Lower leg skin (tissue), 3 donors: Measurements from ENCODE around the gene NOLC1.

Source experiments
- POLR2A ChIP-seq, 2 donors: fragments of 450-650 bp; IDR thresholded peaks; one replicate each; pipeline ENCODE4 v1.6.1; 2016 to 2017; ENCODE audit warnings: antibody characterized with exemption in 2 of 2, mild to moderate bottlenecking in 1 of 2, moderate library complexity in 1 of 2
- TF ChIP-seq, protein P1 (sequence below), 3 donors: fragments of 450-650 bp; IDR thresholded peaks; one replicate each; pipeline ENCODE4 v1.5.1; 2016; ENCODE audit warnings: antibody characterized with exemption in 3 of 3, mild to moderate bottlenecking in 3 of 3, moderate library complexity in 2 of 3

DNA sequence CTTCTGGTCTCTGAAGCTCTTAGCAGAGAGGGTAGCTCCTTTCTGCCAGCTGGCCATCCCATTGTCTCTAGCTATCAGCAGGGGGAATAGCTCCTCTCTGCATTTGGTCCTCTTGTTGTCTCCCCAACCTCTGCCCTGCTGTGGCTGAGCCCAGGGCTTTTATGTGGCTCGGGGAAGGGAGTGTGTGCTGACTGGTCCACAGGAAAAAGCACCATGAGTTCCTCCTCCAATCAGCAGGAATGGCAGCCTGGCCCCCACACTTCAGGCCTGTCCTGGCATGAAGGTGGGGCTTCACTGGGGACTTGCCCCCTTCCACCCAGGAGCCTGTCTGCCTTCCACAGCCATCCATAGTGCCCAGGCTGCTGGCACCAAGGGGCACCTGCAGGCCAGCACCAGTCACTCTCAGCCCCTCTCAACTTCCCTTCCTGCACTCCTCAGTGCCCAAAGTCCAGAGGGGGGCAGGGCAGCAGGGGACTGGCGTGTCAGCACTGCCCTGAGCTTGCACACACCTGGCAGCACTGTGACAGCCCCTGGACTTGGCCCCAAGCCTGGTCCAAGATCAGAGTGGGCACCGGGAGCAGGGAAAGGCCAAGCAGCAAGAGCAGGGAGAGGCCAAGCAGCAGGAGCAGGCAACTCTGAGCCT lies 36.2 kb downstream of the NOLC1 start:
- no peak for TF ChIP-seq POLR2A (IDR thresholded peaks at IDR 0.05)
- TF ChIP-seq, protein P1, sequence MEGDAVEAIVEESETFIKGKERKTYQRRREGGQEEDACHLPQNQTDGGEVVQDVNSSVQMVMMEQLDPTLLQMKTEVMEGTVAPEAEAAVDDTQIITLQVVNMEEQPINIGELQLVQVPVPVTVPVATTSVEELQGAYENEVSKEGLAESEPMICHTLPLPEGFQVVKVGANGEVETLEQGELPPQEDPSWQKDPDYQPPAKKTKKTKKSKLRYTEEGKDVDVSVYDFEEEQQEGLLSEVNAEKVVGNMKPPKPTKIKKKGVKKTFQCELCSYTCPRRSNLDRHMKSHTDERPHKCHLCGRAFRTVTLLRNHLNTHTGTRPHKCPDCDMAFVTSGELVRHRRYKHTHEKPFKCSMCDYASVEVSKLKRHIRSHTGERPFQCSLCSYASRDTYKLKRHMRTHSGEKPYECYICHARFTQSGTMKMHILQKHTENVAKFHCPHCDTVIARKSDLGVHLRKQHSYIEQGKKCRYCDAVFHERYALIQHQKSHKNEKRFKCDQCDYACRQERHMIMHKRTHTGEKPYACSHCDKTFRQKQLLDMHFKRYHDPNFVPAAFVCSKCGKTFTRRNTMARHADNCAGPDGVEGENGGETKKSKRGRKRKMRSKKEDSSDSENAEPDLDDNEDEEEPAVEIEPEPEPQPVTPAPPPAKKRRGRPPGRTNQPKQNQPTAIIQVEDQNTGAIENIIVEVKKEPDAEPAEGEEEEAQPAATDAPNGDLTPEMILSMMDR (IDR thresholded peaks at IDR 0.05): no peak
